PFSK-1 (cell line): Measurements from ENCODE around the gene LY6G5C.

Experiments used
- FOXP2 ChIP-seq: optimal IDR thresholded peaks from 2 replicates; pipeline ENCODE3; 2011; ENCODE audit warnings: borderline replicate concordance, control low read depth, inconsistent platforms; ENCODE audit not compliant: insufficient read depth; ENCODE audit errors: extremely low read length, extremely low read depth
- POLR2AphosphoS5 ChIP-seq: IDR thresholded peaks from 2 replicates; pipeline ENCODE4 v1.6.1; 2012; ENCODE audit warnings: low read depth, mild to moderate bottlenecking, control low read depth, low read length, moderate library complexity
- REST ChIP-seq, 2 experiments: IDR thresholded peaks; 2 replicates each; pipeline versions ENCODE4 v1.6.1 to v1.8.0; 2011 to 2012; ENCODE audit warnings: low read depth in 2 of 2, low read length in 2 of 2, control low read depth in 1 of 2, inconsistent platforms in 1 of 2, mild to moderate bottlenecking in 1 of 2, moderate library complexity in 1 of 2; ENCODE audit not compliant: insufficient read depth in 1 of 2
- SIN3A ChIP-seq: IDR thresholded peaks from 2 replicates; pipeline ENCODE4 v1.6.1; 2012; ENCODE audit warnings: mild to moderate bottlenecking, low read length, moderate library complexity, borderline replicate concordance; ENCODE audit not compliant: insufficient read depth
- TAF1 ChIP-seq: IDR thresholded peaks from 2 replicates; pipeline ENCODE4 v1.6.1; 2012; ENCODE audit warnings: low read length, control low read depth, borderline replicate concordance; ENCODE audit not compliant: insufficient read depth

LY6G5C gene

DNA sequence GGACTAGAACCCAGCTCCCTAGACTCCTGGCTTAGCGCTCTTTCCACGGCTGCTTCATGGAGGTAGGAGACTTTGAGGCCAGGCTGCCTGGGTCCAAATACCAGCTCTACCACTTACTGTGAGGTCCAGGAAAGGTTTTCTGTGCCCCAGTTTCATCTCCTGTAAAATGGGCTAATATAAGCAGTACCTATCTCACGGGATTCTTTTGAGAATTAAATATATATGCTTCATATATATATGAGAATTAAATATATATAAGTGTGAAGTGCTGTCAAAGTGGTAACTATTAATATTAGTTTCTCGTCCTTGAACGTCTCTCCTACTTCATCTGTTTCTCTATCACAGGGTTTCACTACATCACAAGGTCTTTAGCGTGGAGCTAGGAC, 10.2 kb upstream of the LY6G5C start:
- no peak for TF ChIP-seq SIN3A

- TF ChIP-seq SIN3A: no peak
- TF ChIP-seq REST (IDR thresholded peaks at IDR 0.05; ENCODE audit: insufficient read depth in 1 of 2, low read depth in 2 of 2, low read length in 2 of 2): no peak
- no peak for TF ChIP-seq TAF1
- TF ChIP-seq FOXP2: no peak
- no peak for TF ChIP-seq POLR2AphosphoS5
Measured at GRCh38 chr6:31690231-31691077, 9.6 kb upstream of the LY6G5C start.

DNA sequence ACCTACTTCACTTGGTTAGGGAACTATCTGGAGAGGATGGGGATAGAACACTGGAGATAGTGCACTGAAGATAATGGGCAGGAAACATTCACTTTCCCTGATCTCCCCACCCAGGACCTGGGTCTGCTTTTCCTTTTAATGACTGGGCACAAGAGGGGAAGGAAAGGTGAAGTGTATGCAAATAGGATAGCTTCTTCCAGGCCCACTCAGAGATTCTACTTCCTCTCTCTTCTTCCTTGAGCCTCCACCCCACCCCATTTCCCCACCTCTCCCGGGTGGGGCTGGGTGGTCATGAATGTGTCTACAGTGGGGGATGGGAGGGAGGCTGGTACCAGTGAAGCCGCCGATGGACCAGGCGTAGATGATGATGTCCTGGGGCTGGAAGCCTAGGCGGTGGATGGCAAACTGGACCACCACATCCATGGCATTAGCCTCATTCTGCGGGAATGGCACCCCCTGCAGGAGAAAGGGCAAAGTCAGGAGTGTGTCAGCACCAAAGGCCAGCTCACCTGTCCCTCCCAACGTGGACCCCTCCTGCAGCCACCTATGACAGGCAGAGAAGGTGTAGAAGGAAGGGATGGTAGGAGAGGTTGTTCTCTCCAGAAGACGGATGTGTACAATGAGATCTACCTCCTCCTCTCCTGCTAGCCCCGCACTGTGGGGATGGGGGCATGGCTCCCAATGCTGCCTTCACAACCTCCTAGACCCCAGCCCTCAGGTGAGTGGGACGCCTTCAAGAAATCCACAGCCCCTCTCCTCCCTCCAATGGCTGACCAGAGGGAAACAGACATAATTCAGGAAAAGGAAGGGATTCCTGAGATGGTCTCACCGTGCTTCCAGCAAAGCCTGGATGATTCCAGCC, 8.6 kb upstream of the LY6G5C start:
- no peak for TF ChIP-seq POLR2AphosphoS5
- TF ChIP-seq REST (IDR thresholded peaks at IDR 0.05; ENCODE audit: insufficient read depth in 1 of 2, low read depth in 2 of 2, low read length in 2 of 2): no peak
- TF ChIP-seq FOXP2: no peak
- no peak for TF ChIP-seq SIN3A
- TF ChIP-seq TAF1: no peak

- TF ChIP-seq FOXP2 (no peak), REST (IDR thresholded peaks at IDR 0.05; ENCODE audit: insufficient read depth in 1 of 2, low read depth in 2 of 2, low read length in 2 of 2) (no peak), POLR2AphosphoS5 (no peak), SIN3A (no peak), TAF1 (no peak)
Measured at GRCh38 chr6:31687860-31688693, 7.2 kb upstream of the LY6G5C start.

- TF ChIP-seq REST (IDR thresholded peaks at IDR 0.05; ENCODE audit: insufficient read depth in 1 of 2, low read depth in 2 of 2, low read length in 2 of 2) (no peak), POLR2AphosphoS5 (no peak), TAF1 (no peak), FOXP2 (no peak), SIN3A (no peak)
Measured at GRCh38 chr6:31687321-31687720, 6.5 kb upstream of the LY6G5C start.
